ENCODE results near the gene TACR1.
"Not testable (repeated sequence)": the region's sequence is repeated elsewhere in the genome, so short reads cannot be mapped to it uniquely, and the experiment has no call there.

TACR1 gene

DNA sequence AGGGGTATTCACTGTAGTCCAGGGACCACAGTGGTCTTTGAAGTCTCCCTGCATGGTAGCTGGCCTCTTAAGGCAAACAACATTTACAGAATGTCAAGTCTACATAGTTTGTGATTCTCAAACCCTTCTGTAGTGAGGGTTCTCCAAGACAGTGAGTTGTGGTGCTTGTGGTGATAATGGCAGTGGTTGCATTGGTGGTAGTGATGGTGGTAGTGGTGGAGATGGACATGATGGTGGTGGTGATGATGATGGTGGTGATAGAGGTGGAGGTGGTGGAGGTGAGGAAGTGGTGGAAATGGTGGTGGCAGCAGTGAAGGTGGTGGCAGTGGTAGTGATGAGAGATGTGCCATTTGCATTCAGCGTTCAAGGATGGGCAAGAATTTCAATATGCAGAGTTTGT, 104.9 kb downstream of the TACR1 start:
- DNase-seq (ENCODE audit: low read depth in 2 of 2, low spot score in 1 of 2), result no peak

GRCh38 chr2:75090770-75091515, 108.4 kb downstream of the TACR1 start:
- DNase-seq (ENCODE audit: low read depth in 2 of 2, low spot score in 1 of 2), result no peak

- no peak for DNase-seq (ENCODE audit: low read depth in 2 of 2, low spot score in 1 of 2)
Measured at GRCh38 chr2:75089471-75089870, 109.8 kb downstream of the TACR1 start.

DNA sequence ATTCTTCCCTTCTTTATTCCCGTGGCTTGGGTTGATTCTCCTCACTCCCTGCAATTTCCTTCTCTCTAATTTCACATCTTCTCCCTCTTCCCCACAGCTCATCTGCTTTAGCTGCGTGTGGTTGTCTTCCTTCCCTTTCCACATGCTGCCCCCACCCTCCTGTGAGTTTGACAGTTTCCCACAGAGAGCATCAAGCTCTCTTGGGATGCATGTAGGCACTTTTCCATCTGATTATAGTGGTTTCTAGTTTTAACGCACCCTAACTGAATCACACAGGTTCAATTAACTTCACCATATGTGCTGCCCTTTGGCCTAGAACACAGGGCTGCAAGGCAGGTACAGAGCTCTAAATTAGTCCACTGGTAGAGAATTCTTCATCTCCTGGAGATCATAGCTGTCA, 110.5 kb downstream of the TACR1 start:
- DNase-seq (ENCODE audit: low read depth in 2 of 2, low spot score in 1 of 2), result no peak

DNA sequence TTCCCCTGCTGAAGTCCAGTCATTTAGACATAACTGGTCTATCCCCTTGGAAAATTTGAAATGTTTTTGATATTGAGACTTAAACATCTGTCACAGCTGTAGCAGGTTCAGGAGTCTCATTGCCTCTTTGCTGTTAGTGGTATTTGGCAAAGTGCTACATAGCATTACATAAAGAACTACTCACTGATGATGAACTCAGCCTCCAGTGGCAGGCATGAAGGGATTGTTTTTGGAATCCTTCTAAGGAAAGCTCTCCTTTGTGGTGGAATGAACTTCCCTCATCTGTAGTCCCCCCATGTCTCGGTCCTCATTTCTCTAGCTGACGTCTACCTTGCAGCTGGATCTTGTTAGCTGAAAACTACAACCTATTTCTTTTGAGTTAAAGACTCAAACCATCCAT, 111.6 kb downstream of the TACR1 start:
- no peak for DNase-seq (ENCODE audit: low read depth in 2 of 2, low spot score in 1 of 2)

DNA sequence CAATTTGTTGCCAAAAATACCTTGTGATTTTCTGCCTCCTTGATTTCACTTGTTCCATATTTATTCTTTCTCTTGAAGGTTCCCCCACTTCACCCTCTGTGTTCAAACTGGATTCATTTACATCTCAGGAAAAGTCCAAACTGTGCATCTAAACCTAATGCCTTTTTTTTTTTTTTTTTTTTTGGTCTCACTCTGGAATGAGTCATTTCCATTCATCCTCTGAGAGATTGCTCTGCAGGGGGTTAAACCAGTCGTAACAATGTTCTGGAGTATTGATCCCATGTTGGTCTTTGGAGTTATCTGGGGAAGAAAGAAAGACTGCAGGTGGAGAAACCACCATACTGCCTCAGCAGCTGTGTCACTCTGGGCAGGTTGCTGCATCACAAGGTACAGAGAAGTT, 119.7 kb downstream of the TACR1 start:
- DNase-seq (ENCODE audit: low read depth in 2 of 2, low spot score in 1 of 2), result no peak

DNA sequence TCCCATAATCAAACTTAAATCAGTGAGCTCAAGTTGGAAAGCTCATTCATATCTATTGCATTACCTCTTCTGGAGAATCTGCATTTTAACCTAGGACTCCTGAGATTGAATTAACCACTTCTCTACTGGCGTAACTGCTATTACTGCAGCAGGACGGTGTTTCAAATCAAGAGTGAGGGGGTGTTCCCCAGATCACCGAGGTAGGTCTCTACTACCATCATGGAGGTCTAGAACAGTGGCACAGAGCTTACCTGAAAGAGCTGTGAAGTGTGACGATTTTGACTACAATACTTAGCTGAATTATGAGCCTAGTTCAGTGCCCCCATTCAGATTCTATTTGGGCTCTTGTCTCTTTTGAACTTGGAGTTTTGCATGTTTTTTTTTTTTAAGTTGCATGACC, 121.4 kb downstream of the TACR1 start:
- no peak for DNase-seq (ENCODE audit: low read depth in 2 of 2, low spot score in 1 of 2)

GRCh38 chr2:75076088-75076487, 123.2 kb downstream of the TACR1 start:
- DNase-seq (ENCODE audit: low read depth in 2 of 2, low spot score in 1 of 2), result no peak

DNA sequence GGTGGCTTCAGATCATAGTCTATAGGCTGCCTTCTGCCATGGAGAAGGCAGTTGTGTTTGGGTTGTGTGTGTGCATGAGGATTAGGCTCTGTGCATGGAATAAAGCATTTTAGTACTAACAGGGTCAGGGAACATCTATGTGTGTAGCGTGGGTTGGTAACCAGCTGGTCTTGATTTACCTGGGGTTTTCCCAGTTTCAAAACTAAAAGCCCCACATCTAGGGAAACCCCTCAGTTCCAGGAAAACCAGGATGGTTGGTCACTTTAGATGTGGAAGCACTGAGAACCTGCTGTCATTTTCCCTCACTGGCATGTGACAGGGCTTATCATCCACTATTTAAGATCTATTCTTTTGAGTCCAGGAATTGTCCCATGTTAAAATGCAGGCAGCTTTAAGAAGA, 124.6 kb downstream of the TACR1 start:
- no peak for DNase-seq (ENCODE audit: low read depth in 2 of 2, low spot score in 1 of 2)

GRCh38 chr2:75074228-75074627, 125.1 kb downstream of the TACR1 start:
- no peak for DNase-seq (ENCODE audit: low read depth in 2 of 2, low spot score in 1 of 2)

- no peak for DNase-seq (ENCODE audit: low read depth in 2 of 2, low spot score in 1 of 2)
Measured at GRCh38 chr2:75071766-75072165, 127.6 kb downstream of the TACR1 start.

- no peak for DNase-seq (ENCODE audit: low read depth in 2 of 2, low spot score in 1 of 2)
Measured at GRCh38 chr2:75068546-75068945, 130.8 kb downstream of the TACR1 start.

DNA sequence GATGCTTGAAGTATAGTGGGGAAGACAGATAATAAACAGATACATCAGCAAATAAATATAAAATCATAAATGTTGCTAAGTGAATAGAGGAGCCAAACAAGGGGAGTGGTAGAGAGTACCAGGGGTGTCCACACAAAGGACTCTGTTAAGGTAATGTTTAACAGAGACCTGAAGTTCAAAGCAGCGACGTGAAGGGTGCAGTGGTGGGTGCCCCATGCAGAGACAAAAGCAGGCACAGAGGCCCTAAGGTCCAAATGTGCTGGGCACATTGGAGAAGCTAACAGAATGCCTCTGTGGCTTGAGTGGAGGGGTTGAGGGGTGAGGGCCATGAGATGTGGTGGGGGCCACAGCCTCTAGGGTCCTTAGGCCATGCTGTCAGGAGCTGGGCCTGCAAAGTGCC, 131.8 kb downstream of the TACR1 start:
- DNase-seq (ENCODE audit: low read depth in 2 of 2, low spot score in 1 of 2), result no peak

- no peak for DNase-seq (ENCODE audit: low read depth in 2 of 2, low spot score in 1 of 2)
Measured at GRCh38 chr2:75066121-75066902, 133.0 kb downstream of the TACR1 start.

GRCh38 chr2:75065402-75066008, 133.8 kb downstream of the TACR1 start:
- DNase-seq (ENCODE audit: low read depth in 2 of 2, low spot score in 1 of 2), result no peak

DNA sequence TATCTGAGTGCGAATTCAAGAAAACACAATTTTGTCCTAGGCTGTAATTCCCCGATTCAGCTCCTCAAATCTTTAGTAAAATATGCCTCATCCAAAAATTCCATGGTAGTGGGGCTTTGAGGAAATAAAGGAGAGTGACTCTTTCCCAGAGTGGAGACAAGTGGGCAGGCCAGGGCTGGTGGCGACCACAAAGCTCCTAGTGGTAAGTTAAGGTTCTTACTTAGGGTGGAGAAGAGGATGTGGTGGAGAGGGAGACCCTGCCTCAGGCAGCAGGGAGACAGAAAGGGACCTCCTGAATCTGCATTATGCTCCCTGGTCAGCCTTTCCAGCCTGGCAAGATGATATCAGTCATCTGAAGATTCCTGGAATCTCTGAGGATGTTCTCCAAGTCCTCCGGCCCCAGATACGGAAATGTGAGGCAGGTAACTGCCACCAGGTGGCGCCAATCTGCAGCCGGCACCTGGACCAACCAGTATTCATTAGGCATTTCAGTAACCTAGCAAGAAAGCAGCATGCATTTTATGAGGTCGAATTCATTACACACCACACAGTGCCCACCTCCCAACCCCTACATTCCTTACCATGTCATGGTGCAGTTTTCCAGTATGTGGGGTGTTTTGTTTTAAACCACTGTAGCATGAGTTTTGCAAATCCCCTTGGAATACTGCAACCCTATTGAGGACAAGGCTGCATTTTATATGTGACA, 134.5 kb downstream of the TACR1 start:
- DNase-seq (ENCODE audit: low read depth in 2 of 2, low spot score in 1 of 2), result peak in 1 of 2 donors; percentile 10

DNA sequence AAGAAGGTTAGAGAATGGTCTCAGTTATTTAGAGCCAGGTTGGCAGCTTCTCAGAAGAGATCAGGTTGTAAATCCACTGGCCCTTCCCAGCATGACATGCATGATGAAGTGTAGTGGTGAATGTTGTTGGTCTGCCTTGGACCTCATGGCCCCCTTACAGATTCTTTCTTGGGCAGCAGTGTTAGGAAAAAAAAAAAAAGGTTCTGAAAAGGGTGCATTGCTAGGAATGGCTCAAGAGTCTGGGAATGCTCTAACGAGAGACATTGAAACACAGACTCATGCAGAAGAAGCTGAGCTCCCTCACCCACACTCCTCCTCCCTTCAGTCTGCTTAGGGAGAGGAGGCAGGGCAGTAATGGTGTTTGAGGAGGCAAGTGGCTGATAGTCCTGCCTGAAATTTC, 135.4 kb downstream of the TACR1 start:
- DNase-seq (ENCODE audit: low read depth in 2 of 2, low spot score in 1 of 2), result no peak

- DNase-seq (ENCODE audit: low read depth in 2 of 2, low spot score in 1 of 2), result no peak
Measured at GRCh38 chr2:75058427-75058826, 140.9 kb downstream of the TACR1 start.

GRCh38 chr2:75057150-75057549, 142.2 kb downstream of the TACR1 start:
- not testable (repeated sequence) for DNase-seq (ENCODE audit: low read depth in 2 of 2, low spot score in 1 of 2)

GRCh38 chr2:75055820-75056675, 143.3 kb downstream of the TACR1 start:
- no peak for DNase-seq (ENCODE audit: low read depth in 2 of 2, low spot score in 1 of 2)

Measured in stimulated activated CD8-positive, alpha-beta memory T cell treated with anti-CD3 and anti-CD28 coated beads, Interleukin-4, amount 100 ng/mL, for 1 hour (primary cell).